GM12875 (cell line): ENCODE measurements around the gene GPS2.
A peak's percentile ranks its signal among the peaks of the same experiment; 100 is the strongest.

ENCODE experiments used
- H3K4me3 ChIP-seq: one replicate; pipeline ENCODE4 v1.5.1; 2011; ENCODE audit warnings: low read depth, low read length, control low read depth
- CTCF ChIP-seq: IDR thresholded peaks from 2 replicates; pipeline ENCODE4 v1.5.1; 2011; ENCODE audit warnings: low read depth, mild to moderate bottlenecking, control low read depth, inconsistent platforms, low read length, moderate library complexity, borderline replicate concordance; ENCODE audit not compliant: insufficient read depth

GPS2 gene

DNA sequence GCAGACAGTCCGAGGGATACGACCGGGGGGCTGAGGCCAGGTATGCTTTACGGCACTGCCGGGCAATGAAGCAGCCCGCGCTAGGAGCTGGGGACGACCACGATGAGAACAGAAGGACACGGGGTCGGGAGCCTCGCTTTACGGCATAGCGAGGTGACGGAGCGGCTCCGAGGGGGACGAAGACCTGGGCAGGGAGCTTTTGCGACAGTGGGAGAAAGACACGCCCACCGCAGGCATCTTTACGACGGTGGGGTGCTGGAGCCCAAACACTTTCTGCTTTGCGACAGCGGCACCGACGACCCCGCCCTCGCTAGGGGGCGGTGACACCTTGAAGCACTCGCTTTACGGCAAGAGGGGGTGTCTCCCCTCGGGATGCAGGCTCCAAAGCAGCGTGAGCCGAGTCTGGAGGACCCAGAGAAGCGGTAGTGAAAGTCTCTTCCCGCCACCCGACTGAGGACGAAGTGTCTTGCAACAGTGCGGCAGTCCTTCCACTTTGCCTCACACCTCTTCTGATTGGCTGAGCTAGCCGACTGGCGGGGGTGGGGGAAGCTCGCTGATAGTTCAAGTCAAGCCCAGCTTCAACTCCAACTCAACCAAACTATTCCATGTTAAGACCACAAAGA, 14.3 kb upstream of the GPS2 start:
- H3K4me3 ChIP-seq = peak overlapping the region; percentile 94
- TF ChIP-seq CTCF = no peak

- H3K4me3 ChIP-seq = peak within 1 kb of the TSS; percentile 94
- TF ChIP-seq CTCF = no peak
Measured at GRCh38 chr17:7328840-7329373, 13.7 kb upstream of the GPS2 start, which contains the start of gene NEURL4. Gene NEURL4 (minus strand): TSS chr17:7329335. CDS start chr17:7329312, 23 bp downstream.

- H3K4me3 ChIP-seq = no peak overlapping the region
- no peak for TF ChIP-seq CTCF
Measured at GRCh38 chr17:7328009-7328408, 12.8 kb upstream of the GPS2 start.

- TF ChIP-seq CTCF = no peak
- no peak overlapping the region for H3K4me3 ChIP-seq
Measured at GRCh38 chr17:7327501-7327900, 12.3 kb upstream of the GPS2 start.

DNA sequence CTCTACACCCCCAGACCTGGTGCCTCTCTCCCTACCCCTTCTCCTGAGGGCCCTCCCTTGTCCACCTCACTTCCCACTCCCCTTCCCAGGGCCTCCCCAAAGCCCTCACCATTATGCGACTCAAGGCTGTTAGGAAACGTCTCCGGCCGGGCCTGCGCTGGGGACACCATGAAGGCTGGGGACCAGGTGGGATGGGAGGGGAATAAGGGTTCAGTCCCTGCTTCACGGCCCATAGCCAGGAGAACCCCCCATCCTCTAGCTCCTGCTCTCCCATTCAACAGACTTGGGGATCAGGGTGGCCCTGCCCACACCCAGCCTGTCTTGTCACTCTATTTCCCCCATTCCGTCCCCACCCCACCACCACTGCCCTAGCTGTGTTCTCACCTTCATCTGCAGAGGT, 11.9 kb upstream of the GPS2 start:
- TF ChIP-seq CTCF = no peak
- H3K4me3 ChIP-seq = no peak overlapping the region

DNA sequence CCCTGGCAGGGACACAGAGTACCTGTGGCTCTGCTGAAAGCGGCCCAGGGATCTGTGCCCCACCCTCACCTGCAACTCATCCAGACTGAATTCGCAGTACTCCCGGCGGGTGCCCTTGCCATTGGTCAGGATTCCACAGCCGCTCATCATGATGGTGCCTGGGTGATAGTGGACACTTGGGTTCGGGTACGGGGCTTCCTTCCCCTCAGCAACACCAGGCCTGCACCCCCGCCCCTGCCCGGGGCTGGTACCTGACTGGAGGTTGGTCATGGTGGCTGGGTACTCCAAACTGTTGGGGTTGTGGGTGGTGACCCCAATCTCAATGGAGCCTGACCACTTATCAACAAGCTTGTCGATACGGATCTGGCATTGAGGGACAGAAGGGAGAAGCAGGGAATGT, 11.0 kb upstream of the GPS2 start:
- TF ChIP-seq CTCF = no peak

GRCh38 chr17:7325031-7325528, 9.9 kb upstream of the GPS2 start:
- TF ChIP-seq CTCF = no peak
- no peak overlapping the region for H3K4me3 ChIP-seq

More for the DNA sequence above, 11.0 kb upstream of the GPS2 start:
- no peak overlapping the region for H3K4me3 ChIP-seq
